SH-SY5Y (cell line): ENCODE data around the gene CPPED1.

ENCODE experiments used
- GATA2 ChIP-seq: IDR thresholded peaks from 2 replicates; pipeline ENCODE4 v1.6.1; 2011; ENCODE audit warnings: mild to moderate bottlenecking, low read depth, low read length
- GATA3 ChIP-seq: IDR thresholded peaks from 2 replicates; pipeline ENCODE4 v1.6.1; 2011; ENCODE audit warnings: low read depth, mild to moderate bottlenecking, low read length, moderate library complexity

DNA sequence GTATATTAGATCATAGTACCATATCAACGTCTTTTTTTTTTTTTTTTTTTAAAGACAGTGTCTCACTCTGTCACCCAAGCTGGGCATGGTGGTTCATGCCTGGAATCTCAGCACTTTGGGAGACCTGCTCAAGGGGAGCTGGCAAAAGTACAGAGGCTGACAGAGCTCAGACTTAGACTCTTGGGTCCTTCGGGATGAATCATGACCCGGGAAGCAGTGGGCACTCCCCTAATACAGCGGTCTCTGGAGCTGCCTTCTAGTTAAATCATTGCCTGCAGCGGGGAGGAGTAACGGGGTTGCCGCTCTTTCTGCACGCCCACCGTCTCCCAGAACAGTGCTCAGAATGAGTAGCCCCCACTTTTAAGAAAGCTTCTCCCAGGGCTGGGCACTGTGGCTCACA lies 174.4 kb downstream of the CPPED1 start:
- TF ChIP-seq GATA2: no peak
- no peak for TF ChIP-seq GATA3
